ENCODE measurements around the gene TGFB2.

DNA sequence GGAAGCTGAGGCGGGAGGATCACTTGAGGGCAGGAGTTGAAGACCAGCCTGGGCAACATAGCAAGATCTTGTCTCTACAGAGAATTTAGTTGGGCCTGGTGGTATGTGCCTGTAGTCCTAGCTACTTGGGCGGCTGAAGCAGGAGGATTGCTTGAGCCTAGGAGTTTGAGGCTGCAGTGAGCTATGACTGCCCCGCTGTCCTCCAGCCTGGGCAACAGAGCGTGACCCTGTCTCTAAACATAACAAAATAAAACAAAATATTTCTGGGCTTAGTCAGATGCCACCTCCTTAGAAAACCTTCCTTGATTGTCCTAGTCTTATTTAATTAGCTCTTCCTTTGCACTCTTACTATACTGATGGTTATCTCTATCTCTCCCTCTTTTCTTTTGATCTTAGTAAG, 8.5 kb downstream of the TGFB2 start:
- TF ChIP-seq, protein P1, sequence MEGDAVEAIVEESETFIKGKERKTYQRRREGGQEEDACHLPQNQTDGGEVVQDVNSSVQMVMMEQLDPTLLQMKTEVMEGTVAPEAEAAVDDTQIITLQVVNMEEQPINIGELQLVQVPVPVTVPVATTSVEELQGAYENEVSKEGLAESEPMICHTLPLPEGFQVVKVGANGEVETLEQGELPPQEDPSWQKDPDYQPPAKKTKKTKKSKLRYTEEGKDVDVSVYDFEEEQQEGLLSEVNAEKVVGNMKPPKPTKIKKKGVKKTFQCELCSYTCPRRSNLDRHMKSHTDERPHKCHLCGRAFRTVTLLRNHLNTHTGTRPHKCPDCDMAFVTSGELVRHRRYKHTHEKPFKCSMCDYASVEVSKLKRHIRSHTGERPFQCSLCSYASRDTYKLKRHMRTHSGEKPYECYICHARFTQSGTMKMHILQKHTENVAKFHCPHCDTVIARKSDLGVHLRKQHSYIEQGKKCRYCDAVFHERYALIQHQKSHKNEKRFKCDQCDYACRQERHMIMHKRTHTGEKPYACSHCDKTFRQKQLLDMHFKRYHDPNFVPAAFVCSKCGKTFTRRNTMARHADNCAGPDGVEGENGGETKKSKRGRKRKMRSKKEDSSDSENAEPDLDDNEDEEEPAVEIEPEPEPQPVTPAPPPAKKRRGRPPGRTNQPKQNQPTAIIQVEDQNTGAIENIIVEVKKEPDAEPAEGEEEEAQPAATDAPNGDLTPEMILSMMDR (IDR thresholded peaks at IDR 0.05) = no peak
- no peak for TF ChIP-seq POLR2A (IDR thresholded peaks at IDR 0.05)

Data from thyroid gland (tissue), 4 donors.